Activated T-cell treated with anti-CD3 and anti-CD28 coated beads, Interleukin-2, amount 50 U/mL, for 1 hour (primary cell): Measurements from ENCODE around the gene ZCCHC14.

Experiments
- DNase-seq: peaks from one replicate; pipeline ENCODE4 v3.0.0-alpha.2; 2020

ZCCHC14 gene

DNA sequence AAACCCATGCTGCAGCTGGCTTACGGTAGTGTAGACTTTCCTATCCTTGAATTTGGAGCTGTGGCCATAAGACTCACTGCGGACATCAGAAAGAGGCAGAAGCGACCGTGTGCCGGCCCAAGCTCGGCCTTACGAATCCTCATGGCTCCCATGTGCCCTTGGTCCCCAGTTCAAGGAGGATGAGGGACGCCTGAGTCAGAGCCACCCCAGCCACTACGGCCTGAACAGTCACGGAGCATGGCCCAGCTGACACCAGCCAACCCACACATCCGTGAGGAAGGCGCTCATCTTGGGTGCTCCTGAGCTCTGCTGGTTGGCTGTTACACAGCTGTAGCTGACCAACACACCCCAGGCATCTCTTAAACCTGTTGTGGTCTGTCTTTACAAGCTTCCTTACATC is 44.0 kb downstream of the ZCCHC14 start:
- no peak for DNase-seq

DNA sequence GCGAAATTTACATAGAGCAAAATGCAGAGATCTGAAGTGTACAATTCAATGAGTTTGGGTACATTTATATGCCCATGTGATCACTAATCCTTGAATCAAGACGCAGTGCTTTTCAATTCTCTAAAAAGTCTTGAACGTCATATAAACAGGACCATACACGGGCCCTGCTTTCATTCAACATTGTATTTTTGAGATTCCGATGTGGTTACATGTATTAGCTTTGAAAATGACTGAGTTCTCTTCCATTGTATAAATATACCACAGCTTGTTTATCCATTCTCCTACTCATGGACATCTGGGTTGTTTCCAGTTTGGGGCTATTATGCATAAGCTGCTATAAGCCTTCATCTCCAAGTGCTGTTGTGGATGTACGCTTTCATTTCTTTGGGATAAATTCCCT is 45.5 kb downstream of the ZCCHC14 start:
- DNase-seq: no peak

DNA sequence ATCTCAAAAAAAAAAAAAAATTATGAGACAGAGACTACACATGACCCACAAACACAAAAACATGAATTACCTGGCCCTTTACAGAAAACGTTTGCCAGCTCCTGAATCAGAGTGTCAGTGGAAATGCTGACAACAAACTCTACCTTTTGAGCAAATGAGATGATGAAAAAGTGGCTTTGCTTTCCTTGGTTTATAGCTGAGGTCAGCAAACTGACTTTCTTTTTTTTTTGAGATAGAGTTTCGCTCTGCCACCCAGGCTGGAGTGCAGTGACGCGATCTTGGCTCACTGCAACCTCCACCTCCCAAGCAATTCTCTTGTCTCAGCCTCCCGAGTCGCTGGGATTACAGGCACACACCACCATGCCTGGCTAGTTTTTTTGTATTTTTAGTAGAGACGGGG is 46.3 kb downstream of the ZCCHC14 start:
- no peak for DNase-seq

DNA sequence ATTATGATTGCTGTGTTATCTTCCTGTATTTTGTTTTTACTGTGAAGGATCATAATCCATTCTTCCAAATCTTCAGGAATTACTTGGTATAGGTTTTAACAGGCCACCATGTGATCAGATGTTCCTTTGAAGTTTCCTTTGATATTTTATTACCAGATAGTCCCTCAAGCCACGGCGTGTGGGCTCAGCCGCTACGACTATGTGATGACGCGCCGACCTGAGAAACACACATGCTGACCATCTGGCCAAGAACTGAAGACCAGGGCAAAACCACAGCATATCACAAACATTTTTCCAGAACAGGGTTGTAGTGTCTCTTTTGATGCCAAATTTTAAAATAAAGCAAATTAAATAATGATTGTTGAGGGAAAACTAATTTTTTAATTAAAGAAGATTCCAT is 47.3 kb downstream of the ZCCHC14 start:
- no peak for DNase-seq

DNA sequence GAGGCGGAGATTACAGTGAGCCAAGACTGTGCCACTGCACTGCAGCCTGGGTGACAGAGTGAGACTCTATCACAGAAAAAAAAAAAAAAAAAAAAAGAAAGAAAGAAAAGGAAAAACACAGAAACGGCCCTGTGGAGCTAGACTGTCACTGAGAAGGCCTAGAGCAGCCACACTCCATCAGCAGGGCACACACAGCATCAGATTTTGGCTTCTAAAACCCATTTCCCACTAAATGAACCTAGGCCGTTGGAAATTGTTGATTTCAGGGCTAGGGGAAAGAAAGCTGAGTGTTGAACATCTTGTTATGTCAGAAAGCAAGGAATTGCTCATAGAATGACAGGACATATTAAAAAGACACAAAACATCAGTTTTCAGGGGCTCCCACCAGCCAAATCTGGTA is 48.9 kb downstream of the ZCCHC14 start:
- no peak for DNase-seq

DNA sequence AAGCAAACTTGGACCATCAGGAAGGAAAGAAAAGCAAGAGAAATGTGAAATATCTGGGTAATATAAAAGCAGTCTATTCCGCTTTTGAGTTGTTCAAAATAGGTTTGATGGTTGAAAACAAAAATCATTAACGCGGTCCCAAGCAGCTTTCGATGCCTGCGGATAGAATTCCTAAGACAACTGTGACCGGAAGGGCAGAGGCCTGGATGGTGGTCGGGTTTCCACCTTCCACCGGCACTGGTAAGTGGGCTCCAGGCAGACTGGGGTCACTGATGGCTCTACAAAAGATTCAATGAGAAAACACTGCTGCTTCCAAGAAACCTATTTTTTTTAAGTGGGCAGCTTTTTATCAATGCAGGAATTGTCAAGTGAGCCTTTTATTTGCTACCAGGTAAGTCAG is 49.8 kb downstream of the ZCCHC14 start:
- DNase-seq: no peak

DNA sequence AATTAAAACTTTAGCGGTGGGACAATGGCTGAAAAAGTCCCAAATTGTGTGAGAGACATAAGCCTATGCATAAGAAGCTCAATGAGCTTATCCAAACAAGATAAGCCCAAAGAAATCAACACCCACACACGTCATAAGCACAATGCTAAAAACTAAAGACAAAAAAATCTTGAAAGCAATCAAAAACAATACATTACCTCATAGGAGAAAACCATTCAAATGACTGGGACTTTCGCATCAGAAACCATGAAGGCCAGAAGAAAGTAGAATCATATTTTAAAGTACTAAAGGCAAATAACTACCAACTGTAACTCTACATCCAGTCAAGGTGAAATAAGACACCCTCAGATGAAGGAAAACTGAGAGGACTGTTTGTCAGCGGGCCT is 50.2 kb downstream of the ZCCHC14 start:
- no peak for DNase-seq

DNA sequence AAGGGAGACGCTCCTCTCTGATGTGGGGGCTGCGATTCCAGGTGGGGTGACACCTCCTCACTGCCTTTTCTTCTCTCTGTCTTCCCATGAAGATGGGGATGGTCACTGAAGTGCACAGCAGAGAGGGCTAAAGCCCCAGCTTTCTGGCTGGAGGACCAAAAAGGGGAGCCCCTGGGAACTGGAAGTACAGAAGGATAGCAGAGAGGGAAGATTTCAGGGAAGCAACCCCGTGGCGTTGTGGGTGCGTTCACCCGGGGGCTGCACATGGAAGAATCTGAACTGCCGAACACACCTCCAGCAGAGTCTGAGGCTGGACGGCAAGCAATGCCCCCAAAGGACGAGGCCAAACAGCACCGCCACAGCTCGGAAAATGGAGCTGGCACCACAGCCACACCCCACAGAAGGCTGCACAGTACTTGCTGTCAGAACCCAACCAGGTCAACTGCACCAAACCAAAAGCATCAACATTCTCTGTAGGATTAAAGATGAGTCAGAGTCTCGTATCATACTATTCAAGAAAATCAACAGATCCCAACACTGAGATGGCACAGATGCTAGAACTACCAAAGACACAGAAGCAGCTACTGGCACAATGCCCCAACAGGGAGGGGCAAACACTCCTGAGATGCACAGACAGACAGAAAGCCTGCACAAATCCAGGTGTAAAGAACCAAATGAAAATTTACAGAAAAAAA is 50.8 kb downstream of the ZCCHC14 start:
- no peak for DNase-seq

DNA sequence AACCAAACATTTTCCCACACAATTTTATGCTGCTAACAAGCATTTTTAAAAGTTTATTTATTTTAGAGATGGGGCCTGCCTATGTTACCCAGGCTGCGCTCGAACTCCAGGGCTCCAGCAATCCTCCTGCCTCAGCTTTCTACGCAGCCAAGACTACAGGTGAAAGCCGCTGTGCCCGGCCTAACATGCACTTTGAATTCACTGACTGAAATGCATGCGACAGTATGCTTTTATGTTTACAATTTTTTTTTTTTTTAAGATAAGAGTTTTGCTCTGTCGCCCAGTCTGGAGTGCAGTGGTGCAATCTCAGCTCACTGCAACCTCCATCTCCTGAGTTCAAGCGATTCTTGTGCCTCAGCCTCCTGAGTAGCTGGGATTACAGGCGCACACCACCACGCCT is 52.9 kb downstream of the ZCCHC14 start:
- DNase-seq: no peak

DNA sequence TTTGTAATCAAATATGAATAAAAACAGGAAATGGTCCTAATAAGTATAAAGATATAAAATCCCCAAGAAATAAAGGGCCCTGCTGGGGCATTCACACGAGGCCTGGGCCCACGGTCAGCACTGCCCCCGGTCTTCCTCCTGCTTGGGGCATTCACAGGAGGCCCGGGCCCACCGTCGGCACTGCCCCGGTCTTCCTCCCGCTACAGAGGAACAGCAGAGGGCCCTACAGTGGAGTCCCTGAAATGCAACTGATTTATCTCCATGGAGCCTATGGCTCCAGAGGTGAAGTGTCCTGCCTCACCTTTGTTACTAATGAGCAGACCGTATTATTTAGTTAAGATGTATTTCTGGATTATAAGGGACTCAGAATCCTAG is 54.2 kb downstream of the ZCCHC14 start:
- no peak for DNase-seq

DNA sequence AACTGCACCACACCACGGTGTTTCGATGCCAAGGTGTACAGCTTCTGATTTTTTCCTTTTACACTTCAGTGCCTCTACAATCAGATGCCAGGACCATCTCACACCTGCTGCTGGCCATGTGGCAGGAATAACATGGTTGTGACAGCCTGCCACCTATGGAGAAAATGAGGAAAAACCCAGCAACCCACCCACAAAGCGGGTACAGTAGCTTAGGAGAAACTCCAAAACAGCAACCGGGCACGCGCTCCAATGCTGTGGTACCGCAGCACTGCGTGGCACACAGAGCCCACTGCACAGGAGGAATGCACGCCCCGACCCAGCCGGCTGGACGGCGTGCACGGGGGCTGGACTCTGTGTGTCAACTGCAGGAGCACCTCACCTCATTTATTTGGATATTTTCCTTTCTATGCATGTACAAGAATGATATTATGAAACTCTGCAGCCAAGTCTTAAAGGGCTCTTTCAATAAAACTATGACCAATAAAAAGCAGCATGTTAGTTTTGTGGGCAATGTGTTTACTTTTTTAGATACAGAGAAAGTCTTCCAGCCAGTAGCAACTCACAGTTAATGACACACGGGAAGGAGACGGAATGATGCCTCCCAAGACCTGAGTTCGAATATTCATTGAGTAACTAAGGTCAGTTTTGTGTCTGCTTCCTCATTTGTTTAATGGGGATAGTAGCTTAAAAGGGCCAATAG is 54.8 kb downstream of the ZCCHC14 start:
- no peak for DNase-seq

DNA sequence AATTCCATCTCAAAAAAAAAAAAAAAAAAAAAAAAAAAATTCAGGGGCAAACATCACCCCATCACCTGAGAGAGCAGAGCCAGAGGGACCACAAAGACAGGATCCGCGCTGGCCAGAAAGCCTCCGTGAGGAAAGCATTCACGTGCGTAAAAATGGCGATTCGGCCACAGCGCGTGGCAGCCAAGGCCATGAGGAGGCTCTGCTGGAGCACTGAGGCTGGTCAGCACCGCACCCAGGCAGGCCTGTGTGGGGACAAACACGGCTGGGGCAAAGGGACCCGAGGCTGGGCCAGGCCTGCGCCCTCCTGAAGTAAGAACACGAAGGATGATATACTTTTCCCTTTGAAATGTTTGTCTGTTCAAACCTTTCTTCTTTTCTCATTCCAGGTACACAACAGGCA is 55.5 kb downstream of the ZCCHC14 start:
- no peak for DNase-seq

DNA sequence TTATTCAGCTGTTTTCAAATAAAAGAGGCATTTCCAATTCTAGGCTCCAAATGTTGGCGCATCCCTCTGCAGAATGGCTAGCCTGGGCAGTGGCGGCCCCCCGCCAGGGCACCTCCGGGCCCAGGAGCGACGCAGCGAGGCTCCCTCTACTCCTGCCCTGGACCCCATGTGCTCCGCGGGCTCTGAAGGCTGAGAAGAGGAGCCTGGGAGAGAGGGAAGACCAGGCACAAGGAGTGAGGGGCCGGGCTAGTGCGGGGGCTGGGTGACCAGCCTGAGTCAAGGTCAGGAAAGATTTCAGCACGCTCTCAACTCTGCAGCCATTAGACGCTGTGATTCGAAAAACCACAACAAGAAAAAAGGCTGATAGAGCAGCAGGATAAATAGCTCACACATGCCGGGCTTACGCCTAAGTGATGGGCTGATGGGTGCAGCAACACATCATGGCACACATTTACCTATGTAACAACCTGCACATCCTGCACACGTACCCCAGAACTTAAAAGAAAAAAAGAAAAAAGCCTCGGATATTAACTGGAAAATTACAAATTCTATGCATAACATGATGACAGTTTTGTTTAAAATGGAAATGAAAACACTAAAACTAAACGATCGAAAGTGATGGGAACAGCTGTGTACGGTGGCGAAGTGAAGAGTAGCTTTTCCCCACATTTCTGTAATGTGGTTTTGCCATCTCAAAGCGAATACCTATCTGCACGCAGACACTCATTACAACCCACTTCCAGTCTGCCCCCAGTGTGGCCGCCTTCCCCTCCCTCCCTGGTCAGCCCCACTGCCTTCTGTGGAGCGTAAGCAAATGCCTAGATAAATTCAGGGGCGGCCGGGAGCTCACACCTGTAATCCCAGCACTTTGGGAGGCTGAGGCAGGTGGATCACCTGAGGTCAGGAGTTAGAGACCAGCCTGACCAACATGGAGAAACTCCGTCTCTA is 56.3 kb downstream of the ZCCHC14 start:
- DNase-seq: no peak

DNA sequence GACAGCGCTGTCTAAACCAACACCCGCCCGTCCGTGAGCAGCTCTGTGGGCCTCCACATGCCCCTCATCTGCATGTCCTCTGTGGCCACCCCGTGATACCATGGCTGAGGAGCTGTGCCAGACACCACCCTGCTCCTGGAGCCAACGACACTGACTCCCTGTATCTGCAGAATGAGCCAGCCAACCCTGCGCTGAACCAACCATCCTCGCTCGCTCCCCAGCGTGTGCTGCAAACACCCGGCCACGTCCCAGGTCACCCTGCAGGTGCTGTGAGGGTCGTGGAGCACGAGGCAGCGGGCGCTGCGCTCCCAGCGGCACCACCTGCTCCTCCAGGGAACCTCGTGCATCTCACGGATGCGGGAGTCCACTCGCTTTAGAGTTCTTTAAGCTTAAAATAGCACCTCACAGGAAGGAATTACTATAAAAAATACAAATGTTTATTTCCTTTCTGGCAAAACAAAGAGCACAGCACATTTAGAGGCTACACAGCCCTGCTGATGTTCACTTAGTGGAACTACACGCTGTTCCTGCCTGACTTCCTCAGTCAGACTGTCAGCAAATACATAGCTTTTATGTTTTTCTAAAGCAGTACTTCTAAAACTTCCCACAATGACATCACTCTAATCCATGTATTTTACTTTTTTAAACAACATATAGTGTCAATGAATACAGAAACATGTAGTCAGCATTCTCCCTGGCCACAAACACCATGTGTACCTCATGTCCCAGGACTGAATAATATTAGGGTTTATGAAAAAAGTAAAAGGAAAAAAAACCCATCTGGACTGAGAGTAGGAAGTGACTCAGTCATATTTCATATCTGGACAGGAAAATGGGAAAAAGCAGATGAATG is 57.2 kb downstream of the ZCCHC14 start:
- DNase-seq: no peak

DNA sequence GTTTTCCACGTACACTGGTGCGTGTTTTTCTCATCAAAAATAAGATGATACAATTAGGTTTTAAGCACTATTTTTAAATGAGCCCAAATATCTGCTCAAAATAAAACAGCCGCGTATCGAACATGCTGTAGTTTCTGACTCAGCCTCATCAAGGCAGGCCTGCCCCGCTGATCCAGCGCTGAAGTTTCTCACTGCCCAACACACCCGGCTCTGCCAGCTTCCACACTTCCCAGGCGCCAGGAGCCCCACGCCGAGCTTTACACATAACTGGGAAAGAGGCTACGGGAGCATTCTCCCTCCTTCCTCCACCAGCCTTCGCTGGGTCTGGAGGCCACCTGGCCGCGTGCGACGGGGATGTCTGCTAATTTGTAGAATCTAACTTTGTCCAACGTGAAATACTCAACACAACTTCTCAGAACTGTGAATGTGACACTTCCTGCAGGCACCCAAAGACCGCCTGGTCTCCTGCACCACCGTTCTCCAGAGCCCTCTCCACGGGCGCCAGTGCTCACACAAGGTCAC is 58.6 kb downstream of the ZCCHC14 start:
- no peak for DNase-seq

DNA sequence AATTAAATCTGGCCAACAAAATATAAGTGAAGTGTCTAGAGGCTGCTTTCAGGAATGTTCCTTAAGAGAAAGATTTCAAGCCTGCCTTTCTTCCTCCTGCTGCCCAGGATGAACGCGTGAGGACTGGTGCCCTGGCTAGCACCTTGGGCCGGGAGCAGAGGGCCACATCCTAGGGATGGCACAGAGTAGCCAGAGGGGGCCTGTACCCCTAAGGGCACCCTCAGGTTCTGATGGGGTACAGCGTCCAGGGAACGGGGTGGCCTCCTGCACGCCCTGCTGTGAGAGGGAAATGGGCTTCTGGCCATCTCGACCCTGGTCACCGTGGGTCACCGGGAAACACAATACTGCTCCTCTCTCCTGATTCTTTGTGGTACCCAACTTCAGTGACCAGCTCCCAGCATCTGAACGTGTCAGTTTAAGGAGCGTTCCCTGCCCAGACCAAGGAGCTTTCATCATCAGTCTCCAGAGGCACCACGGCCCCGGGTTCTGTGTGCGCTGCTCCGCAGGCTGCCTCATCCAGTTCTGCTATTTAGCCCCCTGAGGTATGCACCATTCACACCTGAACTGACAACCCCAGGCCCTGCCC is 60.4 kb downstream of the ZCCHC14 start:
- DNase-seq: no peak

DNA sequence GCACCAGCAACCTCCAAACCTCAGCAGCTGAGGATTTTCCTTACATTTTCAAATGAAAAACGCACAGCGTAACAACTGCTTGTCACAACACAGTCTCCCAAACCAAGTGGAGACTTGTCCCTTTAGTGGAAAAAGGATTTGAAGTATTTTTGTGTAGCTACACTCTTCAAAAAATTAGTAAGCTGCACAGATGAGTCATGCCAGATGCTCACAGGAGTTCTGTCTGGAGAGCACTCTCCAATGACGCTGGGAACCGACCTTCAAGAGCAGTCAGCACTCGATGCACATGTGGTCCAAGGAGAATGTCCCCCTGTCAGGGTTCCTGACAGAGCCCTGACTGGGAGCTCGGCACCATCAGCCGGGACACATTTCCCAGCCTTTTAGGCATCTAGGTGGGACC is 60.9 kb downstream of the ZCCHC14 start:
- DNase-seq: no peak

DNA sequence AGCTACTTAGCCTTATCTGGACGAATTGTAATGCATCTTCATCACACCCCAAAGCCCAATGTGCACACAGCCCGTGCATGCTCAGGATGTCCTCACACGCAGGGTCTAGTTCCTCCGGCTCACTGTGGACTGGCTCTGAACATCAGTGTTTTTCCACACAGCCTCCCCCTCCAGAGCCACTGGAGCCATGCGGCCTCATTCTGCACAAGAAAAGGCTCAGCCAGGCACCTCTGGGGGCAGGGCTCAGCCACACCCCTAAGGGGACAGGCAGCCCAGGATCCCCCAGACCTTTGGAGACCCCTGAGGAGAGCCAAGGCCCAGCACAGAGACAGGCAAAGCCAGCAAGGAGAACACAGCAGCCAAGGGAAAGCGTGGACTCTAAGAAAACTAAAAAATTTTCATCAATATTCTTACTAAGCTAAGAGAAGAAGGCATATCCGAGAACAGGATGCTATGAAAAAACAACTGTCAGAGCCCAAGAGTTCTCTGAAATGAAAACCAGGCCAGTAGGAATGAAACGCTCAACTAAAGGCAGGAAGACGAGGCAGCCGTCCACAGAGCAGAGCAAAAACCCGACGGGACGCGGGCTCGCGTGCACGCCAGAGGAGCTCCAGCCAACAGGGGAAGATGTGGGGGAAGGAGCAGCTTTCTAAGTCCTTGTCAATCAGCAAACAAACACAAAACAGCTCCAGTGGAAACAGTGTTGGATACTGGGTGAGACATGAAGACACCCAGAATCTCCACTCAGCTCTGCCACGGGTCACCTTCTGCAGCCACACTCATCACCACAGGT is 66.2 kb downstream of the ZCCHC14 start:
- no peak for DNase-seq

DNA sequence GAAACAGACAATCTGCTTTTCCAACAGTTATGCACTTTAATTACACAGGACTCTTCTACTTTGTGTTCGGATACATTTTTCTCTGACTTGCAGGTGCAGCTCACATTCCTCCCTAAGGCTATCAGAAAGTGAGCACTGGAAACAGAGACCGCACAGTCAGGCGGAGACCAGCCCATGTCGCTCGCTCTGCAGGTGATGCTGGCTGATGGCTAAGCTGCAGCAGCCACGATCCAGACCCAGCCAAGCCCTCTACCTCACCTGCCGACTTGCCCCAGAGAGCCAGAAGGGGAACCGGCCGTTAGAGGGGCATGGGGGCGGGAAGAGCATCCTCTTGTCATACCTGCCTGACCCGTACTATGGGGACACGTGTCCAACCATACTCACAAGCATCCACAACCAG is 66.9 kb downstream of the ZCCHC14 start:
- no peak for DNase-seq

DNA sequence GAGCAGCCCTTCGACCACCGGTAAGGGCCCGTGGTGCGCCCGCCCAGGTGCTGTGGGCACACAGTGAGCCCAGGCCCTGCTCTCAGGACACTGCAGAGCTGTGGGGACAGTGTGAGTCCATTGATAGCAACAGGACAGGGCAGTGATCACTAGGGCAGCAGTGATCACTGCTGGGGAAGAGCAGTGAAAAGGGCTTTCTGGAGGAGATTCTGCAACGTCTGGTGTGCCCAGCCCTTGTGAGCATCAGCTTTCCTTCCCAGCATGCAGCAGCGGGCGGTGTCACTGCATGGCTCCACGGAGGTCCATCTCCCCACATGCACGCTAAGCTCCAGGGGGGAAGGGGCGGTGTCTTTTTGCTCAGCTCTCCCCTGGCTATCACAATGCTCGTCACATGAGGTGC is 68.6 kb downstream of the ZCCHC14 start:
- no peak for DNase-seq

DNA sequence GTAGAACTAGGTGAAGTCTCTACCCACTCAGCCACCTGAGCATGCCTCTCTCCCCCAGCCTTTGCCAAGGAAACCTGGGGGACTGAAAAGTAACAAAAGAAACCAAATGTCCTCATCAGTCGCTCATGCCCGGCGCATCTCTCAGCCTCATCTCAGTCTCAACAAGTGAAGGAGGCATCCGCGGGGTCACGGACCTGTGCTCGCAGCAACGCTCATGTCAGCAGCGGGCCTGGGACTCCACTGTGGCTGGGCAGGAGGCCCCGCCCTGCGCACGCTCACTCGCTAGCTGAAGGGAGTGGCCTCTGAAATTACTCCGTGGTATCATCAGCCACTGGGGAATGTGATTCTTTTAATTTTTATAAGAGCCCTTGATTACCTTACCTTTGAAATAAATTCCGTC is 69.4 kb downstream of the ZCCHC14 start:
- DNase-seq: no peak
